ENCODE data around the gene TTC23L.
A peak's percentile ranks its signal among the peaks of the same experiment; 100 is the strongest.
"Not testable (repeated sequence)": the region's sequence is repeated elsewhere in the genome, so short reads cannot be mapped to it uniquely, and the experiment has no call there.

Gene TTC23L

DNA sequence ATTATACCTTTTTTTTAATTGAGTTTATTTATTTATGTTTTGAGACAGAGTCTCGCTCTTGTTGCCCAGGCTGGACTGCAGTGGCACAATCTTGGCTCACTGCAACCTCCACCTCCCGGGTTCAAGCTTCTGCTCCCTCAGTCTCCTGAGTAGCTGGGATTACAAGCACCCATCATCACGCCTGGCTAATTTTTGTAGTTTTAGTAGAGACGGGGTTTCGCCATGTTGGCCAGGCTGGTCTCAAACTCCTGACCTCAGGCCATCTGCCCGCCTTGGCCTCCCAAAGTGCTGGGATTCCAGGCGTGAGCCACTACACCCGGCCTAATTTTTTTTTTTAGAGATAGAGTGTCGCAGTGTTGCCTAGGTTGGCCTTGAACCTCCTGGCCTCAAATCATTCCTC, 84.3 kb downstream of the TTC23L start:
- DNase-seq (ENCODE audit: low spot score), result not testable (repeated sequence)

- DNase-seq (ENCODE audit: low spot score), result peak; percentile 88
Measured at GRCh38 chr5:34923694-34924461, 84.9 kb downstream of the TTC23L start.

DNA sequence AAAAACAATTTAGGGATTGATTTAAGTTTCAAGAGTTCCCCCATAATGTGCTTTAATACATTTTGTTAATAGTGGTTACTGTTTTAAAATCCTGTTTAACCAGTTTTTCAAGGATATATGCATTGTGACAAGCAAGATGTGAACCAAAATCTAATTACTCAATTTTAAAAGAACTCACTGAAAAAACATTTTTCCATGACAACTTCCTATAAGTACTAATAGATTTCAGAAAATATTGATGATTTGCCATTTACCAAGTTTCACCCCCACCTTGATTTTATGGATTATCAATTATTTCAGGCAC, 85.5 kb downstream of the TTC23L start:
- DNase-seq (ENCODE audit: low spot score), result no peak

- no peak for DNase-seq (ENCODE audit: low spot score)
Measured at GRCh38 chr5:34926318-34926888, 87.4 kb downstream of the TTC23L start.

GRCh38 chr5:34927785-34928184, 88.8 kb downstream of the TTC23L start:
- DNase-seq (ENCODE audit: low spot score), result no peak

GRCh38 chr5:34928267-34928666, 89.3 kb downstream of the TTC23L start:
- no peak for DNase-seq (ENCODE audit: low spot score)

- peak; percentile 98 for DNase-seq (ENCODE audit: low spot score)
Measured at GRCh38 chr5:34929134-34929719, 90.3 kb downstream of the TTC23L start, which contains the start of gene DNAJC21. TSS of gene DNAJC21 (plus strand) at chr5:34929559. CDS start at chr5:34929820, 261 bp downstream.

- DNase-seq (ENCODE audit: low spot score), result peak; percentile 76
Measured at GRCh38 chr5:34929720-34930461, 90.9 kb downstream of the TTC23L start.

DNA sequence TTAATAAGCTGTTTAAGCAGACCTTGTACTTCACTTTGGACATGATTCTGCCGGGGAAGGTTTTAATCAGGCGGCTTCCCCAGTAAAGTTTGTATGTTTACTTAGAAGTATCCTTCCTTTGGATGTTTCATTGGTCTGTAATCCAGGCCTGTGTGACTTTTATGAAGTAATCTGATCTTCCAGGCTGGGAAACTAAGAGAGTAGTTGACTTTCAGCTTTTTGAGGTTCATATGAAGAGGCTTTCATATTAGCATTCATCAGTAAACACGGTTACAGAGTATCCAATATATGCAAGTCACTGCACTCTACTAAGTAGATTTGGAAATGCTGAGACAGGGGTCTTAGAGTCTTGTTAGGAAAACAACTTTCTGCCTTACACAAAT, 91.5 kb downstream of the TTC23L start:
- peak; percentile 53 for DNase-seq (ENCODE audit: low spot score)

GRCh38 chr5:34930870-34931269, 91.9 kb downstream of the TTC23L start:
- DNase-seq (ENCODE audit: low spot score), result no peak

DNA sequence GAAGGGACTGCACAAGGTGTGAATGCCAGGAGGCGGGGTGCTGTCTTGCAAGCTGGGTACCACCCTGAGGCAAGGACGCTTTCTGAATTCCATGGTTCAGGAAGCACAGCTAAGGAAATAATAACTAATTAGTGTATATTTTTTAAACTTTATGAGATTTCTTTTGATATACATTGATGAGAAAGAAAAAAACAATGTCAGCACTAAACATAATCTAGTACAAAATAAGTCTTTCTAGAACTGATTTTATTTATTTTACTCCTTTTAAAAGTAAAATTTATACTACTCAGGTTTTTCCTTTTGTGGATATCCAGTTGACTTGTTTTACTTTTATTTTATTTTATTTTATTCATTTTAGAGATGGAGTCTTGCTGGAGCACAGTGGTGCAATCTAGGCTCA, 94.0 kb downstream of the TTC23L start:
- no peak for DNase-seq (ENCODE audit: low spot score)

GRCh38 chr5:34941936-34942335, 103.0 kb downstream of the TTC23L start:
- no peak for DNase-seq (ENCODE audit: low spot score)

DNA sequence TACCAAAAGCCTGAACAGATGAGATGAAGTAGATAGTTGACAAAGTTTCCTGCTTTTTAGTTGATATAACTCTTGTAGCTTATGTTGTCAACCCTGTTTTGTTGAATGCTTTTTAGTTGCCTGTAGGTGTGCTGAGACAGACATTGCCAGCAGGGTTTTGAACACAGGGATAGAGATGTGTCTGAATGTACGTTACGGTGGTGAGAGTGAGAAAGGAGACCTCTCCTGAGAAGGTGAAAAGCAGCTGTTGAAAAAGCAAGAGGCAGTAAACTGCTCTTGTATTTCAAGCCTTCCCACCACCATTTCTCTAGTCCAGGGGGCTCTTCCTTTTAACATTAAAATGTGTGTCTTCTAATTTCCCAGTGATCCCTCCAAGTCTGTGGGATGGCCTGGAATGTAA, 105.1 kb downstream of the TTC23L start:
- DNase-seq (ENCODE audit: low spot score), result no peak

- no peak for DNase-seq (ENCODE audit: low spot score)
Measured at GRCh38 chr5:34944460-34945047, 105.6 kb downstream of the TTC23L start.
